Measurements from ENCODE around the gene TBC1D14. TPM values are rescaled to one million over a fixed set of nuclear protein-coding genes. Genes with fewer than 3 reads are reported as not detected.

Gene TBC1D14
- total RNA-seq, 6 experiments from 2014 or later: 14.1 to 34.8 (median 30.6) TPM

DNA sequence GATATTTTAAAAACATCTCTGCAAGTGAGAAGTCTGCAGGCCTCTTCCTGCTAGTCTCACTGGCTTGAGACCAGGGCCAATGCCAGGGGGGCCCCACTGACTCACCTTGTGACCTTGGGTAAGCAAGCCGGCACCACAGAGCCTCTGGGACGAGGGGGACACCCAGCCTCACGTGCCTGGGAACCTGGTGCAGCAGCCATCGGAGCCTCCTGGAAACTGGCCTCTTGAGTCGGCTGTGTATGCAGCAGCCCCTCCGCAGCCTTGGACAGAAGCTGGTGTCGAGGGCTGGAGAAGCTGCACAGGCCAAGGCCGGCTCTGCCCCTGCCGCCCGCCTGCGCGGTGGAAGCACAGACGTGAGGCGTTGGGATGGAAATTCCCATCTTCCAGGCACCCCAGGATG lies 142.3 kb downstream of the TBC1D14 start:
- Histone ChIP-seq H3K4me3 (no peak overlapping the region), H3K27me3 (no peaks in the 10 kb centered on the region), H3K4me1 (peaks cover 0 to 23% (median 8%) of the 10 kb centered on the region in 4 donors), H3K27ac (no peak overlapping the region), H3K9me3 (no peaks in the 10 kb centered on the region), H3K36me3 (peaks cover 3 to 21% (median 11%) of the 10 kb centered on the region in 4 donors)
- WGBS (ENCODE audit: insufficient coverage, low coverage, low lambda C conversion rate, missing lambda C conversion rate): 100% methylated on average over 2 of the region's 14 CpGs
- intact Hi-C loops (cut with DNase I): no loop called here
- ATAC-seq (no peak), DNase-seq (no peak)
- no peak for TF ChIP-seq POLR2A (IDR thresholded peaks at IDR 0.05)
- no peak for TF ChIP-seq CTCF (IDR thresholded peaks at IDR 0.05)

DNA sequence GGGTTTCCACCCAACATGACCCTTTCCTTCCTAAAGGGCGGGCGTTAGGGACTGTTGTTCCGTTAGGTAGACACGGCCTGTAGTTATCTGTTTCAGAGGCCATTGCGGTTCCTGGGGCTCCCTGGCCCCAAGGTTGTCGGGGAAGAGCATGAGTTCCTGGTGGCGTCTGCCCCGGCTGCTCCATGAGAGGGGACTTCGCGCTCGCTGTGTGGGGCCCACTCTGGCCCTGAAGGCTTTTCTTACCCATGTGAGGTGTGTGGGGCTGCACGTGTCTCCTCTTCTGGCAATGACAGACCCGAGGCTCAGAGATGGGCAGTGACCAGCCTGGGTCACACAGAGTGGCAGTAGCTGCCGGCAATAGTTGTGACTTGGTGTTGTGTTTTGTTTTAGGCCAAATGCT lies 142.7 kb downstream of the TBC1D14 start:
- intact Hi-C loops (cut with DNase I): no loop called here
- Histone ChIP-seq H3K4me1 (peaks cover 0 to 23% (median 8%) of the 10 kb centered on the region in 4 donors), H3K9me3 (no peaks in the 10 kb centered on the region), H3K4me3 (no peak overlapping the region), H3K27ac (no peak overlapping the region), H3K36me3 (peaks cover 3 to 25% (median 11%) of the 10 kb centered on the region in 4 donors), H3K27me3 (no peaks in the 10 kb centered on the region)
- no peak for TF ChIP-seq CTCF (IDR thresholded peaks at IDR 0.05)
- no peak for TF ChIP-seq POLR2A (IDR thresholded peaks at IDR 0.05)
- 60% methylated on average over 2 of the region's 14 CpGs for WGBS (ENCODE audit: insufficient coverage, low coverage, low lambda C conversion rate, missing lambda C conversion rate)
- ATAC-seq (no peak), DNase-seq (no peak)

GRCh38 chr4:7052923-7053715 lies 143.5 kb downstream of the TBC1D14 start:
- 64% methylated on average over 6 of the region's 20 CpGs for WGBS (ENCODE audit: insufficient coverage, low coverage, low lambda C conversion rate, missing lambda C conversion rate)
- peaks cover 3 to 25% (median 11%) of the 10 kb centered on the region in 4 donors for H3K36me3 ChIP-seq
- no peak overlapping the region for H3K27ac ChIP-seq
- intact Hi-C loops (cut with DNase I): no loop called here
- ATAC-seq: no peak
- peak in 2 of 3 donors; percentile 51 to 76 for DNase-seq
- H3K27me3 ChIP-seq: no peaks in the 10 kb centered on the region
- TF ChIP-seq CTCF (IDR thresholded peaks at IDR 0.05): no peak
- TF ChIP-seq POLR2A (IDR thresholded peaks at IDR 0.05): no peak
- H3K9me3 ChIP-seq: no peaks in the 10 kb centered on the region
- H3K4me1 ChIP-seq: peaks cover 0 to 23% (median 8%) of the 10 kb centered on the region in 4 donors
- H3K4me3 ChIP-seq: no peak overlapping the region

DNA sequence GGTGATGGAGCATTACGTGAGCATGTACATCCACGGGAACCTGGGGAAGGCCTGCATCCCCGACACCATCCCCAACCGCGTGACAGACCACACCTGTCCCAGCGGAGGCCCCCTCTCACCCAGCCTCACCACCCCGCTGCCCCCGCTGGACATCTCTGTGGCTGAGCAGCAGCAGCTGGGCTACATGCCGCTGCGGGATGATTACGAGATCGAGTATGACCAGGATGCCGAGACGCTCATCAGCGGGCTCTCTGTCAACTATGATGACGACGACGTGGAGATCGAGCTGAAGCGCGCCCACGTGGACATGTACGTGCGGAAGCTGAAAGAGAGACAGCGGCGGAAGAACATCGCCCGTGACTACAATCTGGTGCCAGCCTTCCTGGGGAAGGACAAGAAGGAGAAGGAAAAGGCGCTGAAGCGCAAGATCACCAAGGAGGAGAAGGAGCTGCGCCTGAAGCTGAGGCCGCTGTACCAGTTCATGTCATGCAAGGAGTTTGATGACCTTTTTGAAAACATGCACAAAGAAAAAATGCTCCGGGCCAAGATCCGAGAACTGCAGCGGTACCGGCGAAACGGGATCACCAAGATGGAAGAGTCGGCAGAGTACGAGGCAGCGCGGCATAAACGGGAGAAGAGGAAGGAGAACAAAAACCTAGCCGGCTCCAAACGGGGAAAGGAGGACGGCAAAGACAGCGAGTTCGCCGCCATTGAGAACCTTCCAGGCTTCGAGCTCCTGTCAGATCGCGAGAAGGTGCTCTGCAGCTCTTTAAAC lies 144.7 kb downstream of the TBC1D14 start:
- intact Hi-C loops (cut with DNase I): no loop called here
- H3K9me3 ChIP-seq: no peaks in the 10 kb centered on the region
- ATAC-seq (no peak), DNase-seq (no peak)
- no peaks in the 10 kb centered on the region for H3K27me3 ChIP-seq
- H3K4me1 ChIP-seq: peaks cover 0 to 21% (median 7%) of the 10 kb centered on the region in 4 donors
- no peak overlapping the region for H3K27ac ChIP-seq
- H3K36me3 ChIP-seq: peaks cover 3 to 28% (median 13%) of the 10 kb centered on the region in 4 donors
- TF ChIP-seq CTCF (IDR thresholded peaks at IDR 0.05): no peak
- TF ChIP-seq POLR2A (IDR thresholded peaks at IDR 0.05): no peak
- H3K4me3 ChIP-seq: no peak overlapping the region
- WGBS (ENCODE audit: insufficient coverage, low coverage, low lambda C conversion rate, missing lambda C conversion rate): 96% methylated on average over 32 of the region's 52 CpGs

All from right lobe of liver (tissue), 6 donors.